GM12875 (cell line): ENCODE results near the gene TRIM24.

Source experiments
- H3K4me3 ChIP-seq: one replicate; pipeline ENCODE4 v1.5.1; 2011; ENCODE audit warnings: low read depth, low read length, control low read depth
- CTCF ChIP-seq: IDR thresholded peaks from 2 replicates; pipeline ENCODE4 v1.5.1; 2011; ENCODE audit warnings: low read depth, mild to moderate bottlenecking, control low read depth, inconsistent platforms, low read length, moderate library complexity, borderline replicate concordance; ENCODE audit not compliant: insufficient read depth

TRIM24 gene

GRCh38 chr7:138513344-138513871 lies 53.3 kb downstream of the TRIM24 start:
- TF ChIP-seq CTCF = no peak
- no peak overlapping the region for H3K4me3 ChIP-seq

- H3K4me3 ChIP-seq = no peak overlapping the region
- TF ChIP-seq CTCF = no peak
Measured at GRCh38 chr7:138514044-138514443, 54.0 kb downstream of the TRIM24 start.

GRCh38 chr7:138515001-138515528 lies 55.0 kb downstream of the TRIM24 start:
- TF ChIP-seq CTCF = no peak
- no peak overlapping the region for H3K4me3 ChIP-seq

DNA sequence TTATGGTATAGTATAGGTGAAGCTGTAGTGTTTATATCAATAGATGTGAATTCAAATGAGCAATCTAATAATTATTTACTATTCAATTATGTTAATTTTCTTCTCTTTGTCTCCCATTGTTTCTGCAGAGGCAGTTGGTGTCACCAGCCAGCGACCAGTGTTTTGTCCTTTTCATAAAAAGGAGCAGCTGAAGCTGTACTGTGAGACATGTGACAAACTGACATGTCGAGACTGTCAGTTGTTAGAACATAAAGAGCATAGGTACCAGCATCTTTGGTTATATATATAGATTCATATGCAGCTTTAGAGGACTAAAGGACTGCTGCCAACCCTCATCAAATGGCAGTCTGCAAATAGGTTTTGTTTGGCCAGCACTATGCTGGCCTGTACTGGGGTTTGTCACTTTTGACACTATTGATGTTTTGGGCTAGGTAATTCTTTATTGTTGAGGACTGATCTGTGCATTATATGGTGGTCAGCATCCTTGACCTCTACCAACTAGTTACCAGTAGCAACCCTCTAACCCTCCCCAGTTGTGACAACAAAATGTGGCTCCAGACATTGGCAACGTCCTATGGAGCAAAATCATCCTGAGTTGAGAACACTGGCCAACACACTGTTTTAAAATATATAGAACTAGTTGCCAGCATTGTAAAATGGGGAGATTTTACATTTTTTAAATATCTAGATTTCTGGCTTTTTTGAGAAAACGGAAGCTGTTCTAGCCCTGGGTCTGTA lies 59.2 kb downstream of the TRIM24 start:
- no peak for TF ChIP-seq CTCF
- H3K4me3 ChIP-seq = no peak overlapping the region

- TF ChIP-seq CTCF = no peak
- no peak overlapping the region for H3K4me3 ChIP-seq
Measured at GRCh38 chr7:138520742-138521141, 60.7 kb downstream of the TRIM24 start.

DNA sequence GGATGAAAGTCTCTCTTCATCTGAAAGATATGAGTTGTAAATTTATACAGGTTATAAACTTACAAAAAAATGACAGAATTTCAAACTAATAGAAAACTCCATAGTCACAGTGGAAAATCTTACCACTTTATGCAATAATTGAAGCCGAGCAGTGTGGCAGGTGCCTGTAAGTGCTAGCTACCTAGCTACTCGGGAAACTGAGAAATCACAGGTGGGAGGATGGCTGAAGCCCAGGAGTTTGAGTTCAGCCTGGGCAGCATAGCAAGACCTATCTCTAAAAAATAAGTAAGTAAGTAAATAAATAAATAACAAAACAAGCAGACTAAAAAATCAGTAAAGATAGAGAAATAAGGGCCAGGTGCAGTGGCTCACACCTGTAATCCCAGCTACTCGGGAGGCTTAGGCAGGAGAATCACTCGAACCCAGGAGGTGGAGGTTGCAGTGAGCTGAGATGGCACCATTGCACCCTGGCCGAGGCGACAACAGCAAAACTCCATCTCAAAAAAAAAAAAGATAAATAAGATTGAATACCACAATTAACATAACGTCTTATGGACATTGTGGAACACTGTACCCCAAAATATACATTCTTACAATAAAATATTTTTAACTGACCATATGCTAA lies 61.9 kb downstream of the TRIM24 start:
- no peak overlapping the region for H3K4me3 ChIP-seq
- no peak for TF ChIP-seq CTCF
